Kidney (tissue), 14 donors: ENCODE measurements around the gene BET1L. TPM values are rescaled to one million over a fixed set of nuclear protein-coding genes. Genes with fewer than 3 reads are reported as not detected.
A peak's percentile ranks its signal among the peaks of the same experiment; 100 is the strongest.
"Not testable (repeated sequence)": the region's sequence is repeated elsewhere in the genome, so short reads cannot be mapped to it uniquely, and the experiment has no call there.

Source experiments
- DNase-seq, 5 donors: peaks; one replicate each; pipeline ENCODE4 v3.0.0-alpha.2; 2013 to 2020
- FAIRE-seq: peaks from 2 replicates; lab custom pipeline; 2012; peaks lifted over from hg19 to GRCh38; lab: Jason Lieb, UNC
- H3K27ac ChIP-seq, 2 donors: one replicate each; pipeline ENCODE4 v1.7.0; 2013; ENCODE audit warnings: low read depth in 2 of 2, low read length in 2 of 2, inconsistent platforms in 1 of 2
- H3K27me3 ChIP-seq: one replicate; pipeline ENCODE4 v1.7.1; 2013; ENCODE audit warnings: low read length, inconsistent platforms; ENCODE audit not compliant: control insufficient read depth, insufficient read depth
- H3K36me3 ChIP-seq, 3 donors: one replicate each; pipeline versions ENCODE4 v1.7.0 to v1.7.1; 2013; ENCODE audit warnings: low read length in 3 of 3, control low read depth in 1 of 3, inconsistent platforms in 1 of 3; ENCODE audit not compliant: insufficient read depth in 3 of 3, control insufficient read depth in 2 of 3
- H3K4me1 ChIP-seq, 3 donors: one replicate each; pipeline versions ENCODE4 v1.7.0 to v1.7.1; 2013; ENCODE audit warnings: low read length in 3 of 3, inconsistent platforms in 1 of 3, low read depth in 1 of 3; ENCODE audit not compliant: control insufficient read depth in 2 of 3, insufficient read depth in 2 of 3
- H3K4me3 ChIP-seq, 3 donors: one replicate each; pipeline versions ENCODE4 v1.7.0 to v1.8.1; 2013; ENCODE audit warnings: low read length in 3 of 3, control low read depth in 1 of 3, inconsistent platforms in 1 of 3
- H3K9ac ChIP-seq, 3 donors: one replicate each; pipeline versions ENCODE4 v1.7.0 to v1.7.1; 2013; ENCODE audit warnings: low read length in 3 of 3, control low read depth in 1 of 3, inconsistent platforms in 1 of 3
- H3K9me3 ChIP-seq, 3 donors: one replicate each; pipeline versions ENCODE4 v1.7.0 to v1.7.1; 2013; ENCODE audit warnings: low read length in 3 of 3, control low read depth in 1 of 3, inconsistent platforms in 1 of 3; ENCODE audit not compliant: control insufficient read depth in 2 of 3, insufficient read depth in 1 of 3
- CTCF ChIP-seq: IDR thresholded peaks from 3 replicates; pipeline ENCODE4 v1.5.1; 2012; ENCODE audit warnings: mild to moderate bottlenecking, moderate library complexity, borderline replicate concordance; ENCODE audit not compliant: insufficient read depth; ENCODE audit errors: extremely low read depth
- intact Hi-C: fragments of 100-400 bp; cut with DNase I; formaldehyde crosslinking; loops from one replicate; pipeline ENCODE4 v1.11.1; 2022
- polyA plus RNA-seq: library from polyadenylated mRNA; stranded (reverse); fragments of 350-450 nt; fragmentation: Illumina TruSeq; extraction: RNeasy Lipid Tissue Mini Kit (QIAGEN cat#74804); gene quantifications from one replicate; pipeline ENCODE4 v1.2.3, GENCODE V29; 2014; ENCODE audit warnings: low read depth, low replicate concordance; ENCODE audit not compliant: insufficient read depth
- total RNA-seq: library from RNA; stranded (reverse); fragmentation: NEBNext Ultra II Directional; extraction: Animal tissue kit (Norgen Biotek cat#: 25700); gene quantifications from one replicate; pipeline ENCODE4 v1.2.1, GENCODE V29; 2021
- donor health status: control.
- donor health status: control.
- donor health status: control.
- donor health status: control.
- donor health status: control.
- donor health status: DM: yes; HTN: yes; CAD: no.
- donor health status: Normal renal cell carcinoma (clear cell type).

BET1L gene
- total and polyA plus RNA-seq, 2 donors from 2014 or later, result 43.9 to 56.5 TPM

- Histone ChIP-seq H3K4me1 (no peaks in the 10 kb centered on the region), H3K27me3 (no peaks in the 10 kb centered on the region), H3K9me3 (no peaks in the 10 kb centered on the region), H3K9ac (no peak overlapping the region), H3K4me3 (no peak overlapping the region), H3K36me3 (peaks cover 0 to 4% (median 2%) of the 10 kb centered on the region in 3 donors), H3K27ac (no peak overlapping the region)
- FAIRE-seq (no peak), DNase-seq (peak in 2 of 5 donors; percentile 23 to 75)
- no peak for TF ChIP-seq CTCF
- intact Hi-C loops, result no loop called here
Observed at GRCh38 chr11:198236-198806, 8.9 kb downstream of the BET1L start.

GRCh38 chr11:197741-198235, 9.4 kb downstream of the BET1L start:
- DNase-seq (peak in 2 of 5 donors; percentile 24 to 59), FAIRE-seq (no peak)
- TF ChIP-seq CTCF, result no peak
- Histone ChIP-seq H3K9me3 (no peaks in the 10 kb centered on the region), H3K36me3 (peaks cover 0 to 4% (median 0%) of the 10 kb centered on the region in 3 donors), H3K9ac (no peak overlapping the region), H3K4me1 (no peaks in the 10 kb centered on the region), H3K27ac (no peak overlapping the region), H3K27me3 (no peaks in the 10 kb centered on the region), H3K4me3 (no peak overlapping the region)
- intact Hi-C loops, result no loop called here

GRCh38 chr11:196786-197731, 10.1 kb downstream of the BET1L start:
- no peak for FAIRE-seq
- no peaks in the 10 kb centered on the region for H3K27me3 ChIP-seq

GRCh38 chr11:193481-193880, 13.7 kb downstream of the BET1L start:
- H3K27ac ChIP-seq, H3K9me3 ChIP-seq, H3K9ac ChIP-seq, intact Hi-C loops, FAIRE-seq, H3K36me3 ChIP-seq, H3K4me3 ChIP-seq, H3K4me1 ChIP-seq, H3K27me3 ChIP-seq: not testable (repeated sequence)
- DNase-seq, result peak in 2 of 5 donors; percentile 29 to 50

More at GRCh38 chr11:196786-197731, 10.1 kb downstream of the BET1L start:
- Histone ChIP-seq H3K9ac (no peak overlapping the region), H3K9me3 (no peaks in the 10 kb centered on the region), H3K4me3 (no peak overlapping the region), H3K4me1 (no peaks in the 10 kb centered on the region), H3K27ac (no peak overlapping the region), H3K36me3 (peaks cover 0 to 4% (median 0%) of the 10 kb centered on the region in 3 donors)
- DNase-seq, result peak in 2 of 5 donors; percentile 28 to 57
- intact Hi-C loops, result no loop called here
- TF ChIP-seq CTCF, result no peak

GRCh38 chr11:192674-193128, 14.5 kb downstream of the BET1L start, which contains the start of gene SCGB1C1:
SCGB1C1 (plus strand) TSS chr11:193078; CDS start chr11:193100, 22 bp downstream.
- H3K27ac ChIP-seq, H3K27me3 ChIP-seq, H3K4me1 ChIP-seq, intact Hi-C loops, H3K9ac ChIP-seq, H3K4me3 ChIP-seq, H3K9me3 ChIP-seq, FAIRE-seq, H3K36me3 ChIP-seq: not testable (repeated sequence)
- peak in 1 of 5 donors; percentile 26 for DNase-seq
